Measurements from ENCODE around the gene RAB20. TPM values are rescaled to one million over a fixed set of nuclear protein-coding genes. Genes with fewer than 3 reads are reported as not detected.

RAB20 gene
- polyA plus RNA-seq, 1 donor from 2014 or later = not detected

DNA sequence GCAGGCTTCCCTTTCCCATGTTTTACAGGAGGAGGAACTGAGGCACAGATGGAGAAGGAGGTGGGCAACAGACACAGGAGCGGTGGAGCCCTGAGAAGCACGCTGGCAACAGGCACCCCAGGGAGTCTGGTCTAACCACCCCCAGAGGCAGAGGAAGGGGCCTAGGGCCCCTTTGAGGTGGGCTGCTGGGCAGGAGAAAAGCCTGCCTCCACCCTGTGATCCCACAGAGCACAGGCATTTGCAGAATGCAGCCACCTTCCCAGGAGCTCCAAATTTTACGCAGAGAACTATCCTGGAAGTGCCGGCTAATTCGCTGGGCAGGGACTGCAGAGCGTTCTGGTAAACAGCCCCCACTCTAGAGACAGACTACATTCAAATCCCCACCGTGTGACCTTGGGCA is 30.4 kb downstream of the RAB20 start:
- no peaks in the 10 kb centered on the region for H3K9me3 ChIP-seq (ENCODE audit: low read length)
- no peak overlapping the region for H3K4me2 ChIP-seq (ENCODE audit: low read length)
- H3F3A ChIP-seq (ENCODE audit: insufficient read depth, low read length, poor library complexity, severe bottlenecking) = no peaks in the 10 kb centered on the region
- no peaks in the 10 kb centered on the region for H3K27me3 ChIP-seq (ENCODE audit: insufficient read depth, low read depth, low read length)
- H2AFZ ChIP-seq (ENCODE audit: low read depth, low read length) = no peak overlapping the region
- H3K9me2 ChIP-seq (ENCODE audit: insufficient read depth, low read length) = no peaks in the 10 kb centered on the region
- no peak overlapping the region for H3K4me3 ChIP-seq (ENCODE audit: low read length)
- no peaks in the 10 kb centered on the region for H4K20me1 ChIP-seq (ENCODE audit: insufficient read depth)
- no peak overlapping the region for H3K27ac ChIP-seq (ENCODE audit: low read length)
- TF ChIP-seq POLR2AphosphoS5 (IDR thresholded peaks at IDR 0.05) = no peak
- no peak for TF ChIP-seq MXI1 (conservative IDR thresholded peaks at IDR 0.05; ENCODE audit: poor library complexity, severe bottlenecking)
- TF ChIP-seq, protein P1, sequence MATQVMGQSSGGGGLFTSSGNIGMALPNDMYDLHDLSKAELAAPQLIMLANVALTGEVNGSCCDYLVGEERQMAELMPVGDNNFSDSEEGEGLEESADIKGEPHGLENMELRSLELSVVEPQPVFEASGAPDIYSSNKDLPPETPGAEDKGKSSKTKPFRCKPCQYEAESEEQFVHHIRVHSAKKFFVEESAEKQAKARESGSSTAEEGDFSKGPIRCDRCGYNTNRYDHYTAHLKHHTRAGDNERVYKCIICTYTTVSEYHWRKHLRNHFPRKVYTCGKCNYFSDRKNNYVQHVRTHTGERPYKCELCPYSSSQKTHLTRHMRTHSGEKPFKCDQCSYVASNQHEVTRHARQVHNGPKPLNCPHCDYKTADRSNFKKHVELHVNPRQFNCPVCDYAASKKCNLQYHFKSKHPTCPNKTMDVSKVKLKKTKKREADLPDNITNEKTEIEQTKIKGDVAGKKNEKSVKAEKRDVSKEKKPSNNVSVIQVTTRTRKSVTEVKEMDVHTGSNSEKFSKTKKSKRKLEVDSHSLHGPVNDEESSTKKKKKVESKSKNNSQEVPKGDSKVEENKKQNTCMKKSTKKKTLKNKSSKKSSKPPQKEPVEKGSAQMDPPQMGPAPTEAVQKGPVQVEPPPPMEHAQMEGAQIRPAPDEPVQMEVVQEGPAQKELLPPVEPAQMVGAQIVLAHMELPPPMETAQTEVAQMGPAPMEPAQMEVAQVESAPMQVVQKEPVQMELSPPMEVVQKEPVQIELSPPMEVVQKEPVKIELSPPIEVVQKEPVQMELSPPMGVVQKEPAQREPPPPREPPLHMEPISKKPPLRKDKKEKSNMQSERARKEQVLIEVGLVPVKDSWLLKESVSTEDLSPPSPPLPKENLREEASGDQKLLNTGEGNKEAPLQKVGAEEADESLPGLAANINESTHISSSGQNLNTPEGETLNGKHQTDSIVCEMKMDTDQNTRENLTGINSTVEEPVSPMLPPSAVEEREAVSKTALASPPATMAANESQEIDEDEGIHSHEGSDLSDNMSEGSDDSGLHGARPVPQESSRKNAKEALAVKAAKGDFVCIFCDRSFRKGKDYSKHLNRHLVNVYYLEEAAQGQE (IDR thresholded peaks at IDR 0.05; ENCODE audit: borderline replicate concordance) = no peak
- TF ChIP-seq EZH2 (IDR thresholded peaks at IDR 0.05; ENCODE audit: borderline replicate concordance, insufficient read depth, low read length, poor library complexity, severe bottlenecking) = no peak
- no peak for TF ChIP-seq EP300 (conservative IDR thresholded peaks at IDR 0.05; ENCODE audit: poor library complexity, severe bottlenecking)
- no peaks in the 10 kb centered on the region for H3K36me3 ChIP-seq (ENCODE audit: insufficient read depth, low read length)
- no peaks in the 10 kb centered on the region for H3K79me2 ChIP-seq (replicated peaks; ENCODE audit: insufficient read depth, low read length)
- no peak overlapping the region for H3K9ac ChIP-seq (ENCODE audit: low read length)

DNA sequence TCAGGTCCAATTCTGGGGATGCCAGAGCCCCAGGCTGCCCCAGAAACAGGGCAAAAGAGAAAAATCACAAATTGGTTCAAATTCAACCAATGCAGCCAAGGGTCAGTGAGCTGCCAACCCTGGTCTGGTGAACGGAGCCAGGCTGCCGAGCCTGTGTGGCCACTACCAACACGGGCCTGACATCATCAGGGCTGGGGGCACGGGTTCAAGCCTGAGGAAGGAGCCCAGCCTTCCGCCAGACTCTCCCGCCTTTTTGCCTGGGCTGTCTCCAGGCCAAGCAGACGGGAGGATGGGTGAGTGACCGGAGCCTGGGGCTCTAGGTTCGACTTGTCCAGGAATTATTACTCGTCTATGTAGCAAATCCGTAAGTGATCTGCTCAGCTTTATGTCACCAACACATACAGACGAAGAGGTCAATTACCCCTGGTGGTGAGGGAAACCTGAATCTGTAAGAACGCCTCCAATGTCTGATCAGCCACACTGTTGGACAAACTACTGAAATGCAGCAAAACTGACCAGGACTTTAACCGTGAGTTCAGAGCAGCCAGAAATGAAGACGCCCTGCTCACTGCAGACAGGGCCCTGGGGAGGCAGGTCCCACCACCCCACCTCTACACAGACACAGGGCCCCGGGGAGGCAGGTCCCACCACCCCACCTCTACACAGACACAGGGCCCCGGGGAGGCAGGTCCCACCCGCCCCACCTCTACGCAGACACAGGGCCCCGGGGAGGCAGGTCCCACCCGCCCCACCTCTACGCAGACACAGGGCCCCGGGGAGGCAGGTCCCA is 31.8 kb downstream of the RAB20 start:
- no peak overlapping the region for H3K4me2 ChIP-seq (ENCODE audit: low read length)
- H4K20me1 ChIP-seq (ENCODE audit: insufficient read depth) = no peaks in the 10 kb centered on the region
- no peaks in the 10 kb centered on the region for H3K9me3 ChIP-seq (ENCODE audit: low read length)
- H3K9me2 ChIP-seq (ENCODE audit: insufficient read depth, low read length) = no peaks in the 10 kb centered on the region
- no peak overlapping the region for H3K4me3 ChIP-seq (ENCODE audit: low read length)
- no peak overlapping the region for H3K27ac ChIP-seq (ENCODE audit: low read length)
- H3K27me3 ChIP-seq (ENCODE audit: insufficient read depth, low read depth, low read length) = no peaks in the 10 kb centered on the region
- H3K79me2 ChIP-seq (replicated peaks; ENCODE audit: insufficient read depth, low read length) = no peaks in the 10 kb centered on the region
- H3K36me3 ChIP-seq (ENCODE audit: insufficient read depth, low read length) = no peaks in the 10 kb centered on the region
- TF ChIP-seq EP300 (conservative IDR thresholded peaks at IDR 0.05; ENCODE audit: poor library complexity, severe bottlenecking) = no peak
- TF ChIP-seq SMC3 (conservative IDR thresholded peaks at IDR 0.05; ENCODE audit: poor library complexity) = no peak
- no peak for TF ChIP-seq TAF1 (IDR thresholded peaks at IDR 0.05; ENCODE audit: low read depth)
- no peak for TF ChIP-seq RAD21 (conservative IDR thresholded peaks at IDR 0.05)
- TF ChIP-seq, protein P1 (IDR thresholded peaks at IDR 0.05; ENCODE audit: borderline replicate concordance) = no peak
- no peak for TF ChIP-seq MXI1 (conservative IDR thresholded peaks at IDR 0.05; ENCODE audit: poor library complexity, severe bottlenecking)
- no peak for TF ChIP-seq EZH2 (IDR thresholded peaks at IDR 0.05; ENCODE audit: borderline replicate concordance, insufficient read depth, low read length, poor library complexity, severe bottlenecking)
- TF ChIP-seq POLR2AphosphoS5 (IDR thresholded peaks at IDR 0.05) = no peak
- no peaks in the 10 kb centered on the region for H3F3A ChIP-seq (ENCODE audit: insufficient read depth, low read length, poor library complexity, severe bottlenecking)
- no peak overlapping the region for H2AFZ ChIP-seq (ENCODE audit: low read depth, low read length)
- no peak overlapping the region for H3K9ac ChIP-seq (ENCODE audit: low read length)
